GM23338 (cell line): Measurements from ENCODE around the gene ELAPOR1. TPM values are rescaled to one million over a fixed set of nuclear protein-coding genes. Genes with fewer than 3 reads are reported as not detected.

ENCODE experiments used
- ATAC-seq: fragments of 200-7000 bp; cut with Tn5 transposase; 3 replicates; pipeline ENCODE4 v1.9.1; 2020
- DNase-seq: peaks from one replicate; pipeline ENCODE4 v3.0.0-alpha.2; 2015; ENCODE audit warnings: low spot score
- H2AFZ ChIP-seq: fragments of 200-600 bp; sonication (generic); 2 replicates; pipeline ENCODE4 v1.8.0; 2016; ENCODE audit warnings: antibody characterized with exemption, mild to moderate bottlenecking, moderate library complexity
- H3F3A ChIP-seq: fragments of 200-600 bp; sonication (generic); replicated peaks from 2 replicates; pipeline ENCODE4 v1.8.0; 2017; ENCODE audit warnings: antibody characterized with exemption, mixed run types, low read depth
- H3K27ac ChIP-seq: fragments of 200-600 bp; sonication (generic); 2 replicates; pipeline ENCODE4 v1.6.1; 2016; ENCODE audit warnings: low read depth
- H3K27me3 ChIP-seq: fragments of 200-600 bp; sonication (generic); 2 replicates; pipeline ENCODE4 v1.8.0; 2016; ENCODE audit warnings: mild to moderate bottlenecking, mixed run types, moderate library complexity; ENCODE audit not compliant: insufficient read depth
- H3K36me3 ChIP-seq: fragments of 200-600 bp; sonication (generic); 2 replicates; pipeline ENCODE4 v1.8.0; 2016; ENCODE audit warnings: mild to moderate bottlenecking; ENCODE audit not compliant: insufficient read depth
- H3K4me1 ChIP-seq: fragments of 200-600 bp; sonication (generic); 2 replicates; pipeline ENCODE4 v1.8.0; 2016; ENCODE audit warnings: mild to moderate bottlenecking, moderate library complexity; ENCODE audit not compliant: insufficient read depth
- H3K4me2 ChIP-seq: fragments of 200-600 bp; sonication (generic); 2 replicates; pipeline ENCODE4 v1.7.1; 2017; ENCODE audit warnings: mixed run types
- H3K4me3 ChIP-seq: fragments of 200-600 bp; sonication (generic); 2 replicates; pipeline ENCODE4 v1.6.1; 2016; ENCODE audit warnings: mixed run types
- H3K79me2 ChIP-seq: fragments of 200-600 bp; sonication (generic); replicated peaks from 2 replicates; pipeline ENCODE4 v1.8.0; 2017; ENCODE audit warnings: mild to moderate bottlenecking; ENCODE audit not compliant: insufficient read depth
- H3K9me2 ChIP-seq: fragments of 200-600 bp; sonication (generic); 2 replicates; pipeline ENCODE4 v1.8.0; 2017; ENCODE audit not compliant: insufficient read depth
- H4K20me1 ChIP-seq: fragments of 200-600 bp; sonication (generic); replicated peaks from 2 replicates; pipeline ENCODE4 v1.8.0; 2017; ENCODE audit warnings: mild to moderate bottlenecking; ENCODE audit not compliant: insufficient read depth
- H3K27ac Mint-ChIP-seq: 2 replicates; pipeline ENCODE4 v1.8.0; 2020; ENCODE audit warnings: inconsistent platforms, mild to moderate bottlenecking, moderate library complexity, mixed read lengths
- H3K27me3 Mint-ChIP-seq: 3 replicates; pipeline ENCODE4 v1.8.0; 2022; ENCODE audit warnings: low read depth, mild to moderate bottlenecking, moderate library complexity, mixed read lengths, inconsistent platforms; ENCODE audit not compliant: insufficient read depth, poor library complexity
- H3K36me3 Mint-ChIP-seq: 3 replicates; pipeline ENCODE4 v1.8.0; 2021; ENCODE audit warnings: low read depth, mild to moderate bottlenecking, inconsistent platforms, moderate library complexity, mixed read lengths
- H3K4me1 Mint-ChIP-seq: 3 replicates; pipeline ENCODE4 v1.8.0; 2020; ENCODE audit warnings: mild to moderate bottlenecking, inconsistent platforms, mixed read lengths
- H3K4me3 Mint-ChIP-seq: 3 replicates; pipeline ENCODE4 v1.8.0; 2021; ENCODE audit warnings: moderate library complexity, mild to moderate bottlenecking, inconsistent platforms, mixed read lengths
- H3K9me3 Mint-ChIP-seq: 3 replicates; pipeline ENCODE4 v1.8.0; 2020; ENCODE audit warnings: moderate library complexity, mild to moderate bottlenecking, inconsistent platforms, mixed read lengths
- CTCF ChIP-seq, 2 experiments: fragments of 200-600 bp in 1 of 2; sonication (generic) in 1 of 2; conservative IDR thresholded peaks; 2 replicates each; pipeline versions ENCODE4 v1.5.1 to v1.6.1; 2016 to 2017; ENCODE audit warnings: antibody characterized with exemption in 2 of 2, low read depth in 2 of 2, mild to moderate bottlenecking in 2 of 2, moderate library complexity in 1 of 2
- EZH2 ChIP-seq: fragments of 200-600 bp; sonication (generic); IDR thresholded peaks from one replicate; pipeline ENCODE4 v1.8.0; 2017; ENCODE audit warnings: antibody characterized with exemption, mild to moderate bottlenecking, low read depth; ENCODE audit not compliant: unreplicated experiment
- EZH2phosphoT487 ChIP-seq: fragments of 200-600 bp; sonication (generic); IDR thresholded peaks from one replicate; pipeline ENCODE4 v1.8.1; 2018; ENCODE audit warnings: antibody characterized with exemption; ENCODE audit not compliant: unreplicated experiment
- JUNB ChIP-seq: IDR thresholded peaks from one replicate; pipeline ENCODE4 v1.6.1; 2016; ENCODE audit warnings: antibody characterized with exemption; ENCODE audit not compliant: unreplicated experiment
- NANOG ChIP-seq: IDR thresholded peaks from 2 replicates; pipeline ENCODE4 v1.6.1; 2016; ENCODE audit warnings: antibody characterized with exemption, borderline replicate concordance
- POLR2AphosphoS5 ChIP-seq: IDR thresholded peaks from 2 replicates; pipeline ENCODE4 v1.6.1; 2016; ENCODE audit warnings: antibody characterized with exemption, low read depth
- STAT1 ChIP-seq: IDR thresholded peaks from one replicate; pipeline ENCODE4 v1.6.1; 2016; ENCODE audit warnings: antibody characterized with exemption; ENCODE audit not compliant: unreplicated experiment
- ZNF331 ChIP-seq: fragments of 250-450 bp; sonication (Bioruptor Pico); IDR thresholded peaks from 2 replicates; pipeline ENCODE4 v1.5.0; 2020; ENCODE audit warnings: low read depth, mild to moderate bottlenecking, moderate library complexity
- ZNF462 ChIP-seq: fragments of 250-450 bp; sonication (Bioruptor Pico); IDR thresholded peaks from 2 replicates; pipeline ENCODE4 v1.5.0; 2020; ENCODE audit warnings: mild to moderate bottlenecking, moderate library complexity
- polyA plus RNA-seq: library from polyadenylated mRNA; unstranded; fragments of >200 nt; fragmentation: Nextera tagmentation; extraction: Ambion mirVana; gene quantifications from 2 replicates; pipeline ENCODE4 v1.2.1, GENCODE V29; 2016
- total RNA-seq: library from RNA; depleted of rRNA; stranded (reverse); fragments of >200 nt; shearing (Covaris generic); gene quantifications from 2 replicates; pipeline ENCODE4 v1.2.3, GENCODE V29; 2014

Gene ELAPOR1
- total and polyA plus RNA-seq, 2 experiments from 2014 or later, result 0.92 to 2.4 TPM

GRCh38 chr1:109138358-109138757 is 24.4 kb downstream of the ELAPOR1 start (continued):
- TF ChIP-seq ZNF462 (CRISPR knock-in tag) (no peak), STAT1 (no peak)

GRCh38 chr1:109140392-109140791 is 26.5 kb downstream of the ELAPOR1 start:
- H2AFZ ChIP-seq, result no peak overlapping the region
- H3K79me2 ChIP-seq, result no peaks in the 10 kb centered on the region
- no peaks in the 10 kb centered on the region for H3K36me3 ChIP-seq
- no peaks in the 10 kb centered on the region for H3K27me3 Mint-ChIP-seq
- H3K4me2 ChIP-seq, result no peak overlapping the region
- no peak overlapping the region for H3K27ac ChIP-seq
- H3K27me3 ChIP-seq, result no peaks in the 10 kb centered on the region
- ATAC-seq (no peak), DNase-seq (no peak)
- TF ChIP-seq JUNB (no peak), EZH2phosphoT487 (no peak), EZH2 (no peak), NANOG (no peak), CTCF (conservative IDR thresholded peaks at IDR 0.05; ENCODE audit: low read depth in 2 of 2) (no peak), ZNF331 (no peak), POLR2AphosphoS5 (no peak)
- no peaks in the 10 kb centered on the region for H3K4me1 ChIP-seq
- H3K36me3 Mint-ChIP-seq, result no peaks in the 10 kb centered on the region
- no peak overlapping the region for H3K4me3 Mint-ChIP-seq
- H3K9me2 ChIP-seq, result no peaks in the 10 kb centered on the region
- H3K4me1 Mint-ChIP-seq, result 0 out of 3 replicates have a peak, but pooled peaks cover 2% of the 10 kb centered on the region
- no peaks in the 10 kb centered on the region for H3F3A ChIP-seq
- no peak overlapping the region for H3K4me3 ChIP-seq
- H3K9me3 Mint-ChIP-seq, result no peaks in the 10 kb centered on the region
- H4K20me1 ChIP-seq, result no peaks in the 10 kb centered on the region
- no peak overlapping the region for H3K27ac Mint-ChIP-seq
